K562 (cell line): Measurements from ENCODE around the gene SEC14L2. TPM values are rescaled to one million over a fixed set of nuclear protein-coding genes. Genes with fewer than 3 reads are reported as not detected.
A peak's percentile ranks its signal among the peaks of the same experiment; 100 is the strongest.

Experiments
- ATAC-seq: fragments of 200-7000 bp; cut with Tn5 transposase; 3 replicates; pipeline ENCODE4 v1.9.1; 2020; ENCODE audit warnings: moderate library complexity
- BruUV-seq: library from RNA; stranded (reverse); fragments of 400-500 nt; replicated peaks from 2 replicates; lab custom pipeline; 2021; lab: Mats Ljungman, UMichigan
- CTCF ChIA-PET: fragments of 300-600 bp; formaldehyde crosslinking; extraction: SDS; loops from one replicate; lab custom pipeline; 2021; ENCODE audit warnings: low intra/inter-chr PET ratio; lab: Yijun Ruan, JAX
- POLR2A ChIA-PET: fragments of 300-600, 350-650 bp; sonication (Branson Sonifier 250); formaldehyde crosslinking; extraction: SDS; loops from one replicate; lab custom pipeline; 2021; ENCODE audit warnings: antibody characterized with exemption, inconsistent platforms; lab: Yijun Ruan, JAX
- DNase-seq, 4 experiments: peaks; one replicate each; pipeline versions ENCODE4 v3.0.0 to v3.0.0-alpha.2; 2011 to 2018; ENCODE audit warnings: low spot score in 3 of 4, mixed read lengths in 3 of 4; ENCODE audit errors: extremely low read depth in 1 of 4
- FAIRE-seq: peaks from 2 replicates; lab custom pipeline; 2011; peaks lifted over from hg19 to GRCh38; lab: Jason Lieb, UNC
- H2AFZ ChIP-seq: 2 replicates; pipeline ENCODE4 v1.6.0; 2011; ENCODE audit warnings: low read depth, low read length, control low read depth, inconsistent platforms
- H3K27ac ChIP-seq: fragments of 200-600 bp; 3 replicates; pipeline ENCODE4 v1.8.0; 2011; ENCODE audit warnings: low read depth, mild to moderate bottlenecking, control low read depth, inconsistent platforms, low read length, moderate library complexity, mixed read lengths; ENCODE audit errors: extremely low read depth
- H3K27me3 ChIP-seq, 2 experiments: fragments of 300-600 bp in 1 of 2; 2 replicates in 1 of 2; 3 replicates in 1 of 2; pipeline versions ENCODE4 v1.6.0 to v1.8.0; 2011; ENCODE audit warnings: inconsistent platforms in 2 of 2, low read length in 2 of 2, mild to moderate bottlenecking in 1 of 2, mixed read lengths in 1 of 2, moderate library complexity in 1 of 2; ENCODE audit not compliant: control insufficient read depth in 2 of 2, insufficient read depth in 2 of 2
- H3K36me3 ChIP-seq: fragments of 300-600 bp; 3 replicates; pipeline ENCODE4 v1.8.0; 2011; ENCODE audit warnings: mild to moderate bottlenecking, low read length, inconsistent platforms; ENCODE audit not compliant: control insufficient read depth, insufficient read depth
- H3K4me1 ChIP-seq, 2 experiments: fragments of 200-600 bp in 1 of 2; replicated peaks in 1 of 2; 2 replicates in 1 of 2; 3 replicates in 1 of 2; pipeline versions ENCODE4 v1.5.1 to v1.8.0; 2011; ENCODE audit warnings: inconsistent platforms in 2 of 2, low read length in 2 of 2, mild to moderate bottlenecking in 1 of 2, mixed read lengths in 1 of 2, moderate library complexity in 1 of 2; ENCODE audit not compliant: control insufficient read depth in 2 of 2, insufficient read depth in 2 of 2
- H3K4me2 ChIP-seq: 2 replicates; pipeline ENCODE4 v1.6.1; 2011; ENCODE audit warnings: low read length, control low read depth, inconsistent platforms, mixed read lengths; ENCODE audit not compliant: insufficient read depth
- H3K4me3 ChIP-seq: fragments of 200-600 bp; sonication (generic), shearing (Covaris generic); 2 replicates; pipeline ENCODE4 v1.5.1; 2016; ENCODE audit warnings: control low read depth, inconsistent platforms
- H3K79me2 ChIP-seq: fragments of 200-600 bp; 3 replicates; pipeline ENCODE4 v1.8.0; 2011; ENCODE audit warnings: low read length, inconsistent platforms; ENCODE audit not compliant: control insufficient read depth, insufficient read depth
- H3K9ac ChIP-seq, 2 experiments: 2 replicates each; pipeline versions ENCODE4 v1.6.0 to v1.6.1; 2011; ENCODE audit warnings: low read depth in 2 of 2, low read length in 2 of 2, control low read depth in 1 of 2, inconsistent platforms in 1 of 2, mild to moderate bottlenecking in 1 of 2, mixed read lengths in 1 of 2; ENCODE audit not compliant: insufficient read depth in 1 of 2
- H3K9me1 ChIP-seq: one replicate; pipeline ENCODE4 v1.6.0; 2011; ENCODE audit warnings: inconsistent platforms, mild to moderate bottlenecking, low read length, moderate library complexity; ENCODE audit not compliant: control insufficient read depth, insufficient read depth
- H3K9me3 ChIP-seq: replicated peaks from 2 replicates; pipeline ENCODE4 v1.5.1; 2011; ENCODE audit warnings: low read depth, low read length, inconsistent platforms; ENCODE audit not compliant: control insufficient read depth, insufficient read depth
- H4K20me1 ChIP-seq: replicated peaks from 2 replicates; pipeline ENCODE4 v1.6.1; 2011; ENCODE audit warnings: low read length, inconsistent platforms, mixed read lengths; ENCODE audit not compliant: control insufficient read depth, insufficient read depth
- CAMTA2 ChIP-seq: fragments of 250-450 bp; sonication (Bioruptor Pico); conservative IDR thresholded peaks from 2 replicates; pipeline ENCODE4 v1.5.1; 2022
- GTF2F1 ChIP-seq: IDR thresholded peaks from 2 replicates; pipeline ENCODE4 v1.6.1; 2011; ENCODE audit warnings: low read depth, low read length, improper control_type of control experiment
- KLF6 ChIP-seq: fragments of 250-450 bp; sonication (Bioruptor Pico); IDR thresholded peaks from 2 replicates; pipeline ENCODE4 v1.4.0; 2020; ENCODE audit warnings: mild to moderate bottlenecking, moderate library complexity, borderline replicate concordance
- L3MBTL2 ChIP-seq: fragments of 450-650 bp; IDR thresholded peaks from 2 replicates; pipeline ENCODE4 v1.6.1; 2016; ENCODE audit warnings: mild to moderate bottlenecking, moderate library complexity
- NCOA1 ChIP-seq: fragments of 450-650 bp; IDR thresholded peaks from 2 replicates; pipeline ENCODE4 v1.6.1; 2016; ENCODE audit warnings: low read depth
- RBM15 ChIP-seq: fragments of 200-400 bp; formaldehyde crosslinking; IDR thresholded peaks from 2 replicates; pipeline ENCODE4 v1.6.1; 2018; ENCODE audit warnings: mild to moderate bottlenecking, low read length, moderate library complexity; ENCODE audit not compliant: insufficient read depth
- SMAD1 ChIP-seq: fragments of 150-350 bp; IDR thresholded peaks from 2 replicates; pipeline ENCODE4 v1.6.1; 2014; ENCODE audit warnings: low read length, low read depth; ENCODE audit not compliant: partially characterized antibody
- TFAM ChIP-seq: fragments of 250-450 bp; sonication (Bioruptor Pico); conservative IDR thresholded peaks from 2 replicates; pipeline ENCODE4 v1.5.0; 2021; ENCODE audit warnings: mild to moderate bottlenecking, moderate library complexity
- ZC3H4 ChIP-seq: sonication (generic); formaldehyde crosslinking; IDR thresholded peaks from 2 replicates; pipeline ENCODE4 v1.9.0; 2021; ENCODE audit warnings: missing genetic modification reagents, borderline replicate concordance
- ZNF766 ChIP-seq: fragments of 200-800 bp; sonication (Bioruptor generic); conservative IDR thresholded peaks from 2 replicates; pipeline ENCODE4 v1.6.1; 2016; ENCODE audit warnings: missing genetic modification characterization, missing compliant biosample characterization
- WGBS: fragments of 100-300 bp; shearing (Covaris generic); methylation state at CpG from one replicate; pipeline ENCODE4 v1.1.6; 2016; ENCODE audit warnings: low coverage, mixed read lengths; ENCODE audit not compliant: insufficient coverage; ENCODE audit errors: missing lambda C conversion rate; 5-methylcytosine and 5-hydroxymethylcytosine counted together
- in situ Hi-C: fragments of 300-500 bp; cut with MboI; formaldehyde crosslinking; loops from 4 replicates; pipeline ENCODE4 v1.15.0; 2018; ENCODE audit warnings: inconsistent platforms, mixed read lengths
- intact Hi-C: fragments of 100-400 bp; cut with micrococcal nuclease; formaldehyde crosslinking; loops from 2 replicates; pipeline ENCODE4 v1.14.2; 2022
- polyA plus RNA-seq, 8 experiments: library from polyadenylated mRNA; depleted of rRNA in 4 of 8; stranded (reverse) in 5 of 8; unstranded in 3 of 8; fragments of >200 nt; fragmentation: Nextera tagmentation in 2 of 8; fragmentation: Illumina TruSeq in 1 of 8; extraction: Ambion mirVana in 2 of 8; extraction: Trizol in 1 of 8; gene quantifications; 2 replicates each; pipeline versions ENCODE4 v1.2.1 to v1.2.3, GENCODE V29; 2011 to 2014; ENCODE audit warnings: inconsistent platforms in 1 of 8, missing spikeins in 1 of 8
- total RNA-seq, 7 experiments: library from RNA; depleted of rRNA in 6 of 7; stranded (reverse); fragments of >200 nt in 6 of 7; fragmentation: Illumina TruSeq in 2 of 7; extraction: Trizol in 2 of 7; gene quantifications; 2 replicates each; pipeline versions ENCODE4 v1.2.1 to v1.2.3, GENCODE V29; 2011 to 2021; ENCODE audit warnings: low replicate concordance in 1 of 7
- TF ChIP-seq, protein P1 (sequence below): sonication (generic); formaldehyde crosslinking; IDR thresholded peaks from 2 replicates; pipeline ENCODE4 v1.8.1; 2023; ENCODE audit warnings: mild to moderate bottlenecking, missing genetic modification reagents
- TF ChIP-seq, protein P2 (sequence below): fragments of 450-650 bp; conservative IDR thresholded peaks from 2 replicates; pipeline ENCODE4 v1.6.1; 2016; ENCODE audit warnings: missing genetic modification characterization, low read depth, mild to moderate bottlenecking, control low read depth, missing compliant biosample characterization
- TF ChIP-seq, protein P3 (sequence below): fragments of 450-650 bp; formaldehyde crosslinking; IDR thresholded peaks from 2 replicates; pipeline ENCODE4 v1.4.0; 2022; ENCODE audit warnings: missing genetic modification characterization

Gene SEC14L2
- total and polyA plus RNA-seq, 9 of the 15 experiments (the other 6 are each of a cell fraction or from before 2014, with no cell fraction given) = 0.03 to 0.17 (median 0.10) TPM

DNA sequence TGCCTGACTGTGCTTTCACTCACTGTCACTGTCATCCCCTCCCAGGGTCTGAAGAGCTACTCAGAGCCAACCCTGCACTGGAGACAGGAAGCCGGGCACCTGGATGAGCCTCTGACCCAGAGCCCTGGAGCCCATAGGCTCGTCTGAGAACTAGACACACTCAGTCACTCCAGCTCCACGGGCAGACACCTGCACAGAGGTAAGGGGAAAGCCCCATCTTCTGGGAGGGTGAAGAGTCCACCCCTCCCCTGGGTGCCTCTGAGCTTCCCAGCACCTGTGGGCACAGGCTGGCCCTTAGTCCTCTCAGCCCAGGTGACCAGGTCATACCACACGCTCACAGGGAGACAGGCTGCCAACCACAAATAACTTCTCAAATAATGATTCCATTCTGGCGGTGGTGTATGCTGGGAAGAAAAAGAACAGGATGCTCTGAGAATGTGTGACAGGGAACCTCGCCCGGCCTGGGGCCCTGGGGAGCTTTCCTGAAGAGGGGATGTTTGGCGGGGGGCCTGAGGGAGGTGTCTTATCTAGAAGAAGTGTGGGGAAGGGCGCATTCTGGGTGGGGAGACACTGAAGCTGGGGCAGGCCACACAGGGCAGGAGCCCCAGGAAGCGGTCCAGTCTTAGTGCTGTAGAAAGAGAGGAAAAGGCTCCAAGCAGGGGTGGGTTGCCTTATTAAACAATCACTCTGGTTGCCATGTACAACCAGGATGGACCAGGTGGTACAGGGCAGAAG, 34.7 kb upstream of the SEC14L2 start:
- TF ChIP-seq, protein P1, sequence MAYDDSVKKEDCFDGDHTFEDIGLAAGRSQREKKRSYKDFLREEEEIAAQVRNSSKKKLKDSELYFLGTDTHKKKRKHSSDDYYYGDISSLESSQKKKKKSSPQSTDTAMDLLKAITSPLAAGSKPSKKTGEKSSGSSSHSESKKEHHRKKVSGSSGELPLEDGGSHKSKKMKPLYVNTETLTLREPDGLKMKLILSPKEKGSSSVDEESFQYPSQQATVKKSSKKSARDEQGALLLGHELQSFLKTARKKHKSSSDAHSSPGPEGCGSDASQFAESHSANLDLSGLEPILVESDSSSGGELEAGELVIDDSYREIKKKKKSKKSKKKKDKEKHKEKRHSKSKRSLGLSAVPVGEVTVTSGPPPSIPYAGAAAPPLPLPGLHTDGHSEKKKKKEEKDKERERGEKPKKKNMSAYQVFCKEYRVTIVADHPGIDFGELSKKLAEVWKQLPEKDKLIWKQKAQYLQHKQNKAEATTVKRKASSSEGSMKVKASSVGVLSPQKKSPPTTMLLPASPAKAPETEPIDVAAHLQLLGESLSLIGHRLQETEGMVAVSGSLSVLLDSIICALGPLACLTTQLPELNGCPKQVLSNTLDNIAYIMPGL (CRISPR knock-in tag) = no peak
- TF ChIP-seq RBM15 (no peak), TFAM (no peak), KLF6 (no peak), NCOA1 (no peak), ZNF766 (CRISPR knock-in tag) (no peak), SMAD1 (no peak), CAMTA2 (CRISPR knock-in tag) (no peak), GTF2F1 (no peak), L3MBTL2 (no peak), ZC3H4 (CRISPR knock-in tag) (no peak)
- TF ChIP-seq, protein P2, sequence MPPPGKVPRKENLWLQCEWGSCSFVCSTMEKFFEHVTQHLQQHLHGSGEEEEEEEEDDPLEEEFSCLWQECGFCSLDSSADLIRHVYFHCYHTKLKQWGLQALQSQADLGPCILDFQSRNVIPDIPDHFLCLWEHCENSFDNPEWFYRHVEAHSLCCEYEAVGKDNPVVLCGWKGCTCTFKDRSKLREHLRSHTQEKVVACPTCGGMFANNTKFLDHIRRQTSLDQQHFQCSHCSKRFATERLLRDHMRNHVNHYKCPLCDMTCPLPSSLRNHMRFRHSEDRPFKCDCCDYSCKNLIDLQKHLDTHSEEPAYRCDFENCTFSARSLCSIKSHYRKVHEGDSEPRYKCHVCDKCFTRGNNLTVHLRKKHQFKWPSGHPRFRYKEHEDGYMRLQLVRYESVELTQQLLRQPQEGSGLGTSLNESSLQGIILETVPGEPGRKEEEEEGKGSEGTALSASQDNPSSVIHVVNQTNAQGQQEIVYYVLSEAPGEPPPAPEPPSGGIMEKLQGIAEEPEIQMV (tag) = no peak
- TF ChIP-seq, protein P3, sequence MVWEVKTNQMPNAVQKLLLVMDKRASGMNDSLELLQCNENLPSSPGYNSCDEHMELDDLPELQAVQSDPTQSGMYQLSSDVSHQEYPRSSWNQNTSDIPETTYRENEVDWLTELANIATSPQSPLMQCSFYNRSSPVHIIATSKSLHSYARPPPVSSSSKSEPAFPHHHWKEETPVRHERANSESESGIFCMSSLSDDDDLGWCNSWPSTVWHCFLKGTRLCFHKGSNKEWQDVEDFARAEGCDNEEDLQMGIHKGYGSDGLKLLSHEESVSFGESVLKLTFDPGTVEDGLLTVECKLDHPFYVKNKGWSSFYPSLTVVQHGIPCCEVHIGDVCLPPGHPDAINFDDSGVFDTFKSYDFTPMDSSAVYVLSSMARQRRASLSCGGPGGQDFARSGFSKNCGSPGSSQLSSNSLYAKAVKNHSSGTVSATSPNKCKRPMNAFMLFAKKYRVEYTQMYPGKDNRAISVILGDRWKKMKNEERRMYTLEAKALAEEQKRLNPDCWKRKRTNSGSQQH (CRISPR knock-in tag) = no peak
- Histone ChIP-seq H3K36me3 (no peaks in the 10 kb centered on the region), H3K79me2 (no peaks in the 10 kb centered on the region), H3K4me1 (peaks cover 0 to 8% of the 10 kb centered on the region in 2 experiments; a peak in 3 of 5 replicates), H3K27me3 (no peaks in the 10 kb centered on the region), H3K4me3 (no peak overlapping the region), H3K27ac (no peak overlapping the region), H3K9me3 (no peaks in the 10 kb centered on the region), H3K9ac (peak overlapping the region in 1 of 2 experiments; percentile 52; a peak in 2 of 4 replicates), H3K9me1 (no peaks in the 10 kb centered on the region), H3K4me2 (no peak overlapping the region), H4K20me1 (no peaks in the 10 kb centered on the region), H2AFZ (no peak overlapping the region)
- intact Hi-C loops = no loop called here
- 53% methylated on average over 6 of the region's 10 CpGs for WGBS
- BruUV-seq = no TSS peak
- DNase-seq = no peak
- in situ Hi-C loops = no loop called here
- CTCF ChIA-PET = no interaction called here
- ATAC-seq = no peak
- POLR2A ChIA-PET = no interaction called here
- FAIRE-seq = no peak
